Spleen (tissue), 11 donors: ENCODE data around the gene DGKH. TPM values are rescaled to one million over a fixed set of nuclear protein-coding genes. Genes with fewer than 3 reads are reported as not detected.

Source experiments
- DNase-seq: peaks from one replicate; pipeline ENCODE4 v3.0.0-alpha.2; 2020
- H3K27ac ChIP-seq, 8 donors: fragments of 200-600 bp; sonication (generic) in 7 of 8; 1 replicate in 4 of 8; 2 replicates in 4 of 8; pipeline versions ENCODE4 v1.5.0 to v1.8.0; 2016 to 2021; ENCODE audit warnings: inconsistent platforms in 4 of 8, mild to moderate bottlenecking in 4 of 8, moderate library complexity in 1 of 8
- H3K27me3 ChIP-seq, 7 donors: fragments of 200-600 bp; sonication (generic) in 6 of 7; replicated peaks in 1 of 7; 1 replicate in 4 of 7; 2 replicates in 3 of 7; pipeline versions ENCODE4 v1.5.0 to v1.8.0; 2016 to 2021; ENCODE audit warnings: inconsistent platforms in 3 of 7, mild to moderate bottlenecking in 1 of 7
- H3K36me3 ChIP-seq, 6 donors: fragments of 200-600 bp; sonication (generic) in 5 of 6; 1 replicate in 4 of 6; 2 replicates in 2 of 6; pipeline versions ENCODE4 v1.5.0 to v1.8.0; 2016 to 2021; ENCODE audit warnings: inconsistent platforms in 2 of 6
- H3K4me1 ChIP-seq, 6 donors: fragments of 200-600 bp; sonication (generic) in 5 of 6; 1 replicate in 3 of 6; 2 replicates in 3 of 6; pipeline versions ENCODE4 v1.5.0 to v1.8.0; 2016 to 2021; ENCODE audit warnings: inconsistent platforms in 3 of 6
- H3K4me3 ChIP-seq, 8 donors: fragments of 200-600 bp; sonication (generic) in 7 of 8; 1 replicate in 4 of 8; 2 replicates in 4 of 8; pipeline versions ENCODE4 v1.5.0 to v1.8.0; 2016 to 2021; ENCODE audit warnings: inconsistent platforms in 4 of 8, mild to moderate bottlenecking in 4 of 8, moderate library complexity in 2 of 8
- H3K9me3 ChIP-seq, 8 donors: fragments of 200-600 bp; sonication (generic) in 7 of 8; 1 replicate in 4 of 8; 2 replicates in 4 of 8; pipeline versions ENCODE4 v1.5.0 to v1.8.0; 2016 to 2021; ENCODE audit warnings: inconsistent platforms in 4 of 8
- CTCF ChIP-seq, 11 experiments: fragments of 200-600 bp in 7 of 11; fragments of 450-650 bp in 4 of 11; sonication (generic) in 4 of 11; IDR thresholded peaks in 8 of 11; conservative IDR thresholded peaks in 3 of 11; 1 replicate in 7 of 11; 2 replicates in 4 of 11; pipeline versions ENCODE4 v1.4.0 to v1.8.0; 2016 to 2021; ENCODE audit warnings: antibody characterized with exemption in 11 of 11, inconsistent platforms in 4 of 11, mild to moderate bottlenecking in 1 of 11
- POLR2A ChIP-seq, 3 donors: fragments of 450-650 bp; IDR thresholded peaks; one replicate each; pipeline ENCODE4 v1.5.1; 2017; ENCODE audit warnings: antibody characterized with exemption in 3 of 3, mild to moderate bottlenecking in 1 of 3
- POLR2AphosphoS5 ChIP-seq, 3 donors: sonication (generic); formaldehyde crosslinking; IDR thresholded peaks; one replicate each; pipeline ENCODE4 v1.5.1; 2017; ENCODE audit warnings: antibody characterized with exemption in 3 of 3
- WGBS, 5 donors: extraction: QIAGEN DNeasy Blood & Tissue Kit in 3 of 5; methylation state at CpG; one replicate each; pipeline versions ENCODE4 v1.1.5 to v1.1.7; 2013 to 2018; 5-methylcytosine and 5-hydroxymethylcytosine counted together
- intact Hi-C: fragments of 100-400 bp; cut with DNase I; formaldehyde crosslinking; loops from one replicate; pipeline ENCODE4 v1.15.0; 2023; ENCODE audit warnings: low total_unique reads
- polyA plus RNA-seq, 3 donors: library from polyadenylated mRNA; stranded (reverse); fragments of 200-250 nt; gene quantifications; one replicate each; pipeline ENCODE4 v1.2.1, GENCODE V29; 2013
- total RNA-seq, 7 donors: library from RNA; depleted of rRNA in 3 of 7; stranded (reverse); fragments of >200 nt in 3 of 7; fragmentation: NEBNext Ultra II Directional in 4 of 7; extraction: Animal tissue kit (Norgen Biotek cat#: 25700) in 4 of 7; gene quantifications; one replicate each; pipeline versions ENCODE4 v1.1.0 to v1.2.1, GENCODE V29; 2016 to 2021
- donor health status: healthy with polysubstance abuse.
- donor health status: DM: no; HTN: no; CAD: no; lungs with moderate emphysema.
- donor health status: DM: no; HTN: no; CAD: no.
- donor health status: Bipolar disorder and iron deficiency.
- donor health status: healthy.
- donor health status: DM: no; HTN: no; CAD: no.
- donor health status: DM: yes; HTN: yes; CAD: no.

The DGKH gene
- total and polyA plus RNA-seq, 10 donors: 0.52 to 15.3 (median 10.8) TPM

- Histone ChIP-seq H3K27ac (no peak overlapping the region), H3K36me3 (no peaks in the 10 kb centered on the region), H3K27me3 (no peaks in the 10 kb centered on the region), H3K9me3 (peaks cover 0 to 13% (median 7%) of the 10 kb centered on the region in 8 donors), H3K4me1 (peaks cover 0 to 11% (median 6%) of the 10 kb centered on the region in 6 donors), H3K4me3 (no peak overlapping the region)
- 90 to 95% (median 94%) methylated on average over 4 of the region's 4 CpGs for WGBS, 5 donors
- intact Hi-C loops: no loop called here
- TF ChIP-seq POLR2AphosphoS5 (IDR thresholded peaks at IDR 0.05) (no peak), POLR2A (IDR thresholded peaks at IDR 0.05) (no peak), CTCF (IDR thresholded peaks at IDR 0.05 in 8 of 11, conservative IDR thresholded peaks at IDR 0.05 in 3 of 11) (no peak)
- no peak for DNase-seq
Measured at GRCh38 chr13:42108217-42108616, 59.8 kb downstream of the DGKH start.

- Histone ChIP-seq H3K27me3 (no peaks in the 10 kb centered on the region), H3K9me3 (no peaks in the 10 kb centered on the region), H3K27ac (no peak overlapping the region), H3K4me1 (peaks cover 0 to 11% (median 6%) of the 10 kb centered on the region in 6 donors), H3K36me3 (no peaks in the 10 kb centered on the region), H3K4me3 (no peak overlapping the region)
- WGBS, 5 donors: 97 to 99% (median 98%) methylated on average over 2 of the region's 2 CpGs
- TF ChIP-seq CTCF (IDR thresholded peaks at IDR 0.05 in 8 of 11, conservative IDR thresholded peaks at IDR 0.05 in 3 of 11): no peak
- no peak for TF ChIP-seq POLR2A (IDR thresholded peaks at IDR 0.05)
- no peak for TF ChIP-seq POLR2AphosphoS5 (IDR thresholded peaks at IDR 0.05)
- intact Hi-C loops: loop anchor here (5.0 kb wide), 1 partner anchor 443 kb away; no protein-coding TSS in a partner anchor
- DNase-seq: no peak
Measured at GRCh38 chr13:42109957-42110356, 61.5 kb downstream of the DGKH start.

- WGBS, 5 donors: 21 to 27% (median 23%) methylated on average over 7 of the region's 7 CpGs
- H3K4me3 ChIP-seq: no peak overlapping the region
Measured at GRCh38 chr13:42110410-42111155, 62.1 kb downstream of the DGKH start.

More at GRCh38 chr13:42110410-42111155, 62.1 kb downstream of the DGKH start:
- H3K9me3 ChIP-seq: no peaks in the 10 kb centered on the region
- no peaks in the 10 kb centered on the region for H3K27me3 ChIP-seq
- DNase-seq: no peak
- TF ChIP-seq POLR2AphosphoS5 (IDR thresholded peaks at IDR 0.05): no peak
- TF ChIP-seq POLR2A (IDR thresholded peaks at IDR 0.05): no peak
- peak; percentile 50 to 84 (median 68) for TF ChIP-seq CTCF (IDR thresholded peaks at IDR 0.05 in 8 of 11, conservative IDR thresholded peaks at IDR 0.05 in 3 of 11)
- peaks cover 0 to 11% (median 6%) of the 10 kb centered on the region in 6 donors for H3K4me1 ChIP-seq
- H3K36me3 ChIP-seq: no peaks in the 10 kb centered on the region
- intact Hi-C loops: loop anchor here (5.0 kb wide), 1 partner anchor 443 kb away; no protein-coding TSS in a partner anchor
- H3K27ac ChIP-seq: no peak overlapping the region
